GM12878 (cell line): Measurements from ENCODE around the gene ANTKMT. TPM values are rescaled to one million over a fixed set of nuclear protein-coding genes. Genes with fewer than 3 reads are reported as not detected.
A peak's percentile ranks its signal among the peaks of the same experiment; 100 is the strongest.

Source experiments
- ASH2L ChIP-seq: fragments of 300-600, 200-600 bp; sonication (generic); IDR thresholded peaks from 2 replicates; pipeline ENCODE4 v1.6.1; 2017; ENCODE audit warnings: low read depth, mild to moderate bottlenecking, borderline replicate concordance
- ATF2 ChIP-seq: IDR thresholded peaks from 2 replicates; pipeline ENCODE4 v1.6.1; 2012; ENCODE audit warnings: low read length, inconsistent platforms
- BACH1 ChIP-seq: fragments of 450-650 bp; IDR thresholded peaks from 2 replicates; pipeline ENCODE4 v1.6.1; 2017; ENCODE audit warnings: mild to moderate bottlenecking, borderline replicate concordance
- BMI1 ChIP-seq: fragments of 450-650 bp; IDR thresholded peaks from 2 replicates; pipeline ENCODE4 v1.6.1; 2016; ENCODE audit warnings: mild to moderate bottlenecking, moderate library complexity, borderline replicate concordance
- CREB1 ChIP-seq: IDR thresholded peaks from 2 replicates; pipeline ENCODE4 v1.6.1; 2012; ENCODE audit warnings: low read depth, mild to moderate bottlenecking, inconsistent platforms
- EP300 ChIP-seq, 2 experiments: fragments of 150-350 bp in 1 of 2; IDR thresholded peaks; 2 replicates each; pipeline ENCODE4 v1.6.1; 2011 to 2012; ENCODE audit warnings: low read depth in 2 of 2, low read length in 2 of 2, borderline replicate concordance in 1 of 2, improper control_type of control experiment in 1 of 2, inconsistent platforms in 1 of 2; ENCODE audit not compliant: control insufficient read depth in 1 of 2
- ETV6 ChIP-seq, 2 experiments: fragments of 450-650 bp in 1 of 2; IDR thresholded peaks in 1 of 2; conservative IDR thresholded peaks in 1 of 2; 2 replicates each; pipeline ENCODE4 v1.6.1; 2014; ENCODE audit warnings: antibody characterized with exemption in 1 of 2, borderline replicate concordance in 1 of 2, low read depth in 1 of 2, mild to moderate bottlenecking in 1 of 2, moderate library complexity in 1 of 2
- IKZF2 ChIP-seq, 2 experiments: fragments of 450-650 bp; IDR thresholded peaks; 2 replicates each; pipeline ENCODE4 v1.6.1; 2017; ENCODE audit warnings: mild to moderate bottlenecking in 2 of 2, moderate library complexity in 2 of 2
- IRF3 ChIP-seq: fragments of 450-650 bp; IDR thresholded peaks from 2 replicates; pipeline ENCODE4 v1.6.1; 2014; ENCODE audit warnings: mild to moderate bottlenecking
- JUND ChIP-seq: IDR thresholded peaks from 2 replicates; pipeline ENCODE4 v1.6.1; 2012; ENCODE audit warnings: low read depth, mild to moderate bottlenecking, low read length, improper control_type of control experiment, moderate library complexity
- KAT2A ChIP-seq: conservative IDR thresholded peaks from 2 replicates; pipeline ENCODE4 v1.6.1; 2011; ENCODE audit warnings: low read depth, low read length; ENCODE audit not compliant: control insufficient read depth
- LARP7 ChIP-seq: fragments of 450-650 bp; IDR thresholded peaks from 2 replicates; pipeline ENCODE4 v1.6.1; 2017; ENCODE audit warnings: mild to moderate bottlenecking
- MLLT1 ChIP-seq: fragments of 450-650 bp; IDR thresholded peaks from 2 replicates; pipeline ENCODE4 v1.6.1; 2016; ENCODE audit warnings: mild to moderate bottlenecking
- MYB ChIP-seq: fragments of 150-350 bp; IDR thresholded peaks from 2 replicates; pipeline ENCODE4 v1.6.1; 2014; ENCODE audit warnings: mild to moderate bottlenecking, low read depth, low read length, borderline replicate concordance
- NBN ChIP-seq: fragments of 450-650 bp; IDR thresholded peaks from 2 replicates; pipeline ENCODE4 v1.6.1; 2016
- RCOR1 ChIP-seq: conservative IDR thresholded peaks from 2 replicates; pipeline ENCODE4 v1.6.1; 2012; ENCODE audit warnings: low read depth, low read length, improper control_type of control experiment
- RFX5 ChIP-seq: IDR thresholded peaks from 2 replicates; pipeline ENCODE4 v1.6.1; 2011; ENCODE audit warnings: low read depth, low read length, improper control_type of control experiment
- RUNX3 ChIP-seq: IDR thresholded peaks from 2 replicates; pipeline ENCODE4 v1.6.1; 2012; ENCODE audit warnings: low read length, inconsistent platforms
- SMAD1 ChIP-seq: fragments of 450-650 bp; IDR thresholded peaks from 2 replicates; pipeline ENCODE4 v1.6.1; 2018; ENCODE audit warnings: mild to moderate bottlenecking, low read depth; ENCODE audit not compliant: partially characterized antibody
- SMAD5 ChIP-seq: IDR thresholded peaks from 2 replicates; pipeline ENCODE4 v1.6.1; 2016; ENCODE audit warnings: antibody characterized with exemption, low read depth
- ZBTB4 ChIP-seq: fragments of 450-650 bp; formaldehyde crosslinking; IDR thresholded peaks from 2 replicates; pipeline ENCODE4 v1.4.0; 2022; ENCODE audit warnings: mild to moderate bottlenecking, moderate library complexity
- polyA plus RNA-seq, 11 experiments: library from polyadenylated mRNA; depleted of rRNA in 4 of 11; unstranded in 6 of 11; stranded (reverse) in 5 of 11; fragments of >200 nt; fragmentation: Nextera tagmentation in 4 of 11; fragmentation: Illumina TruSeq in 1 of 11; extraction: Ambion mirVana in 4 of 11; extraction: Trizol in 1 of 11; gene quantifications; 1 replicate in 1 of 11; 2 replicates in 10 of 11; pipeline versions ENCODE4 v1.2.1 to v1.2.3, GENCODE V29; 2011 to 2016; ENCODE audit warnings: inconsistent platforms in 2 of 11, missing spikeins in 2 of 11, low read depth in 1 of 11
- total RNA-seq, 4 experiments: library from RNA; depleted of rRNA in 3 of 4; stranded (reverse); fragments of >200 nt in 3 of 4; fragmentation: Illumina TruSeq in 1 of 4; extraction: Trizol in 1 of 4; gene quantifications; 2 replicates each; pipeline versions ENCODE4 v1.2.1 to v1.2.3, GENCODE V29; 2013 to 2021

ANTKMT gene
- total and polyA plus RNA-seq, 10 of the 15 experiments (the other 5 are each of a cell fraction or from before 2014, with no cell fraction given) = 0.58 to 60.5 (median 25.8) TPM

- no peak for TF ChIP-seq RFX5
- no peak for TF ChIP-seq ATF2
- no peak for TF ChIP-seq RCOR1
- TF ChIP-seq BACH1 = peak; percentile 91
- peak; percentile 94 for TF ChIP-seq LARP7
- no peak for TF ChIP-seq ZBTB4 (CRISPR knock-in tag)
- TF ChIP-seq KAT2A = no peak
- no peak for TF ChIP-seq ETV6 (conservative IDR thresholded peaks at IDR 0.05 in 1 of 2, IDR thresholded peaks at IDR 0.05 in 1 of 2; ENCODE audit: borderline replicate concordance in 1 of 2, low read depth in 1 of 2)
- no peak for TF ChIP-seq EP300 (IDR thresholded peaks at IDR 0.05; ENCODE audit: borderline replicate concordance in 1 of 2, control insufficient read depth in 1 of 2, low read depth in 2 of 2, low read length in 2 of 2)
- no peak for TF ChIP-seq JUND
- TF ChIP-seq RUNX3 = no peak
- TF ChIP-seq ASH2L = no peak
- peak; percentile 45; the same call in 1 of the 2 replicates for TF ChIP-seq NBN
- TF ChIP-seq IKZF2 (IDR thresholded peaks at IDR 0.05) = no peak
- TF ChIP-seq SMAD1 = no peak
- no peak for TF ChIP-seq MYB
- 0 out of 2 replicates have a peak, but pooled peaks have one; percentile 5 for TF ChIP-seq CREB1
- no peak for TF ChIP-seq SMAD5
- TF ChIP-seq MLLT1 = no peak
- no peak for TF ChIP-seq BMI1
- no peak for TF ChIP-seq IRF3
These were observed 40.9 kb upstream of the ANTKMT start, which contains the start of gene STUB1 (continued) for GRCh38 chr16:679814-680624.
